ENCODE measurements around the gene ITGA6. TPM values are rescaled to one million over a fixed set of nuclear protein-coding genes. Genes with fewer than 3 reads are reported as not detected.
"Not testable (repeated sequence)": the region's sequence is repeated elsewhere in the genome, so short reads cannot be mapped to it uniquely, and the experiment has no call there.

The ITGA6 gene
- total RNA-seq, 1 donor from 2014 or later = 35.3 TPM

DNA sequence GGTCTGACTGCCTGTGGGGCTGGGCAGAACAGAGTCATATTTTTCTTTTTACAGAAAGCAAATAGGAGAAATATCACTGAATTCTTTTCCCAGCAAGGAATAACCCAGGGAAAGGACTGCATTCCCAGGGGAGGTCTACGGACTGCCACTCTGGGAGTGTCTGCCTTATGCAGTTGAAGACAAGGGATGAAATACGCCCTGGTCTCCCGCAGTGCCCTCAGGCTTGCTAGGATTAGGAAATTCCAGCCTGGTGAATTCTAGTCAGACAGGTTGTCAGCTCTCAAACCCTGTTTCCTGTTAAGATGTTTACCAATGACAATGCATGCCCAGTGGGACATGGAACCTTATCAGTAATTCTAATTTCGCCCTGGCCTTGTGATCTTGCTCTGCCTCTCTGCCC is 98.2 kb downstream of the ITGA6 start:
- DNase-seq (ENCODE audit: low read depth) = no peak
- Mint-ChIP-seq H3K36me3 (ENCODE audit: low read depth, unreplicated experiment) (peaks cover 20% of the 10 kb centered on the region), H3K4me3 (ENCODE audit: unreplicated experiment) (no peak overlapping the region), H3K27me3 (ENCODE audit: low read depth, unreplicated experiment) (no peaks in the 10 kb centered on the region), H3K27ac (ENCODE audit: unreplicated experiment) (no peak overlapping the region), H3K9me3 (ENCODE audit: unreplicated experiment) (peaks cover 36% of the 10 kb centered on the region), H3K4me1 (ENCODE audit: low read depth, unreplicated experiment) (no peaks in the 10 kb centered on the region)
- FAIRE-seq = no peak
- Histone ChIP-seq H3K9ac (ENCODE audit: low read length) (no peak overlapping the region), H2AFZ (ENCODE audit: low read depth, low read length) (no peak overlapping the region), H3K79me2 (ENCODE audit: insufficient read depth, low read length) (no peaks in the 10 kb centered on the region), H3K4me1 (ENCODE audit: insufficient read depth, low read length) (no peaks in the 10 kb centered on the region), H3K27me3 (ENCODE audit: insufficient read depth, low read length) (no peaks in the 10 kb centered on the region), H3K4me2 (ENCODE audit: low read length) (no peak overlapping the region), H4K20me1 (ENCODE audit: insufficient read depth, low read length) (no peaks in the 10 kb centered on the region), H3K9me3 (ENCODE audit: insufficient read depth, low read depth, low read length) (no peaks in the 10 kb centered on the region), H3K4me3 (ENCODE audit: insufficient read depth, low read depth, low read length) (no peak overlapping the region), H3K36me3 (ENCODE audit: insufficient read depth, low read length) (no peaks in the 10 kb centered on the region), H3K27ac (ENCODE audit: low read depth, low read length) (no peak overlapping the region)
- no peak for TF ChIP-seq EZH2 (IDR thresholded peaks at IDR 0.05; ENCODE audit: insufficient read depth, low read length)
- TF ChIP-seq, protein P1, sequence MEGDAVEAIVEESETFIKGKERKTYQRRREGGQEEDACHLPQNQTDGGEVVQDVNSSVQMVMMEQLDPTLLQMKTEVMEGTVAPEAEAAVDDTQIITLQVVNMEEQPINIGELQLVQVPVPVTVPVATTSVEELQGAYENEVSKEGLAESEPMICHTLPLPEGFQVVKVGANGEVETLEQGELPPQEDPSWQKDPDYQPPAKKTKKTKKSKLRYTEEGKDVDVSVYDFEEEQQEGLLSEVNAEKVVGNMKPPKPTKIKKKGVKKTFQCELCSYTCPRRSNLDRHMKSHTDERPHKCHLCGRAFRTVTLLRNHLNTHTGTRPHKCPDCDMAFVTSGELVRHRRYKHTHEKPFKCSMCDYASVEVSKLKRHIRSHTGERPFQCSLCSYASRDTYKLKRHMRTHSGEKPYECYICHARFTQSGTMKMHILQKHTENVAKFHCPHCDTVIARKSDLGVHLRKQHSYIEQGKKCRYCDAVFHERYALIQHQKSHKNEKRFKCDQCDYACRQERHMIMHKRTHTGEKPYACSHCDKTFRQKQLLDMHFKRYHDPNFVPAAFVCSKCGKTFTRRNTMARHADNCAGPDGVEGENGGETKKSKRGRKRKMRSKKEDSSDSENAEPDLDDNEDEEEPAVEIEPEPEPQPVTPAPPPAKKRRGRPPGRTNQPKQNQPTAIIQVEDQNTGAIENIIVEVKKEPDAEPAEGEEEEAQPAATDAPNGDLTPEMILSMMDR (IDR thresholded peaks at IDR 0.05; ENCODE audit: insufficient read depth, low read depth, low read length) = no peak

DNA sequence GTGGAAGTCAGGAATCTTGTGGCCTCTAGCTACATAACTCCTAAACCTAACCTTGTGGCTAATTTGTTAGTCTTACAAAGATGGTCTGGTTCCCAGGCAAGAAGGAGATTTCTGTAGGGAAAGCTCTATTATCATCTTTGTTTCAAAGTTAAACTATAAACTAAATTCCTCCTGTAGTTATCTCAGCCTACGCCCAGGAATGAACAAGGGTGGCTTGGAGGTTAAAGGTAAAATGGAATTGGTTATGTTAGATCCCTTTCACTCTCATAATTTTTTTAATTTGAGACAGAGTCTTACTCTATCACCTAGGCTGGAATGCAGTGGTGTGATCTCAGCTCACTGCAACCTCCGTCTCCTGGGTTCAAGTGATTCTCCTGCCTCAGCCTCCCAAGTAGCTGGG is 103.9 kb downstream of the ITGA6 start:
- FAIRE-seq = no peak
- Mint-ChIP-seq H3K27ac (ENCODE audit: unreplicated experiment) (no peak overlapping the region), H3K4me3 (ENCODE audit: unreplicated experiment) (no peak overlapping the region), H3K4me1 (ENCODE audit: low read depth, unreplicated experiment) (no peaks in the 10 kb centered on the region), H3K27me3 (ENCODE audit: low read depth, unreplicated experiment) (no peaks in the 10 kb centered on the region), H3K9me3 (ENCODE audit: unreplicated experiment) (peaks cover 30% of the 10 kb centered on the region), H3K36me3 (ENCODE audit: low read depth, unreplicated experiment) (peaks cover 22% of the 10 kb centered on the region)
- no peaks in the 10 kb centered on the region for H4K20me1 ChIP-seq (ENCODE audit: insufficient read depth, low read length)
- H3K27ac ChIP-seq (ENCODE audit: low read depth, low read length) = no peak overlapping the region
- H3K4me3 ChIP-seq (ENCODE audit: insufficient read depth, low read depth, low read length) = no peak overlapping the region
- H3K9me3 ChIP-seq (ENCODE audit: insufficient read depth, low read depth, low read length) = peaks cover 7% of the 10 kb centered on the region
- H3K9ac ChIP-seq (ENCODE audit: low read length) = no peak overlapping the region
- no peaks in the 10 kb centered on the region for H3K36me3 ChIP-seq (ENCODE audit: insufficient read depth, low read length)
- H2AFZ ChIP-seq (ENCODE audit: low read depth, low read length) = no peak overlapping the region
- H3K4me1 ChIP-seq (ENCODE audit: insufficient read depth, low read length) = no peaks in the 10 kb centered on the region
- DNase-seq (ENCODE audit: low read depth) = no peak
- no peaks in the 10 kb centered on the region for H3K27me3 ChIP-seq (ENCODE audit: insufficient read depth, low read length)
- H3K79me2 ChIP-seq (ENCODE audit: insufficient read depth, low read length) = no peaks in the 10 kb centered on the region
- H3K4me2 ChIP-seq (ENCODE audit: low read length) = no peak overlapping the region
- TF ChIP-seq, protein P1 (IDR thresholded peaks at IDR 0.05; ENCODE audit: insufficient read depth, low read depth, low read length) = no peak
- no peak for TF ChIP-seq EZH2 (IDR thresholded peaks at IDR 0.05; ENCODE audit: insufficient read depth, low read length)

DNA sequence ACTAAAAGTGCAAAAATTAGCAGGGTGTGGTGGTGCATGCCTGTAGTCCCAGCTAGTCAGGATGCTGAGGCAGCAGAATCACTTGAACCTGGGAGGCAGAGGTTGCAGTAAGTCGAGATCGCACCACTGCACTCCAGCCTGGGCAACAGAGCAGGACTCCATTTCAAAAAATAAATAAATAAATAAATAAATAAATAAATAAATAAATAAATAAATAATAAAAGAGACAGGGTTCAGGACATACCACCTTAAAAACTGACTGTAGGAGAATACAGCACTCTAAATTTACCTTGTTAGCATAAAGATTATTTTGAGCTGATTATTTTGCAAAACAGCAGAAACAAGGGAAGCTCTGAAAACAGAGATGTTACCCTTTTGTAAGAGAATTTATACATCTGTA is 105.1 kb downstream of the ITGA6 start:
- not testable (repeated sequence) for H3K4me2 ChIP-seq (ENCODE audit: low read length); H3K27ac ChIP-seq (ENCODE audit: low read depth, low read length); H3K9ac ChIP-seq (ENCODE audit: low read length); H3K27ac Mint-ChIP-seq (ENCODE audit: unreplicated experiment); DNase-seq (ENCODE audit: low read depth); H3K4me3 Mint-ChIP-seq (ENCODE audit: unreplicated experiment); H4K20me1 ChIP-seq (ENCODE audit: insufficient read depth, low read length); H3K9me3 ChIP-seq (ENCODE audit: insufficient read depth, low read depth, low read length); H3K4me3 ChIP-seq (ENCODE audit: insufficient read depth, low read depth, low read length); FAIRE-seq; H3K4me1 Mint-ChIP-seq (ENCODE audit: low read depth, unreplicated experiment); H2AFZ ChIP-seq (ENCODE audit: low read depth, low read length); H3K4me1 ChIP-seq (ENCODE audit: insufficient read depth, low read length); H3K27me3 ChIP-seq (ENCODE audit: insufficient read depth, low read length); H3K36me3 ChIP-seq (ENCODE audit: insufficient read depth, low read length); H3K27me3 Mint-ChIP-seq (ENCODE audit: low read depth, unreplicated experiment); H3K79me2 ChIP-seq (ENCODE audit: insufficient read depth, low read length)
- H3K36me3 Mint-ChIP-seq (ENCODE audit: low read depth, unreplicated experiment) = peaks cover 25% of the 10 kb centered on the region
- peaks cover 30% of the 10 kb centered on the region for H3K9me3 Mint-ChIP-seq (ENCODE audit: unreplicated experiment)

All from astrocyte (in vitro differentiated cells and primary cell).